ENCODE measurements around the gene PIP4K2C.
"Not testable (repeated sequence)": the region's sequence is repeated elsewhere in the genome, so short reads cannot be mapped to it uniquely, and the experiment has no call there.

Gene PIP4K2C

GRCh38 chr12:57586128-57586527 is 4.9 kb upstream of the PIP4K2C start:
- Histone ChIP-seq H3K9me2 (replicated peaks; ENCODE audit: insufficient read depth, low read length) (no peaks in the 10 kb centered on the region), H3K9ac (ENCODE audit: low read length) (no peak overlapping the region), H3K79me2 (ENCODE audit: low read length) (peaks cover under 1% of the 10 kb centered on the region; the same call in 1 of the 2 replicates), H3K36me3 (replicated peaks; ENCODE audit: insufficient read depth, low read length) (no peaks in the 10 kb centered on the region), H4K20me1 (ENCODE audit: insufficient read depth, low read length) (no peaks in the 10 kb centered on the region), H3K27ac (ENCODE audit: low read length) (no peak overlapping the region), H3K4me1 (ENCODE audit: low read length) (peaks cover 5% of the 10 kb centered on the region; the same call in 1 of the 2 replicates), H3K4me2 (ENCODE audit: low read depth, low read length) (no peak overlapping the region), H3K27me3 (replicated peaks; ENCODE audit: insufficient read depth, low read length) (peaks cover 32% of the 10 kb centered on the region), H3F3A (ENCODE audit: insufficient read depth, low read length) (0 out of 2 replicates have a peak, but pooled peaks cover 3% of the 10 kb centered on the region), H2AFZ (ENCODE audit: low read length) (no peak overlapping the region), H3K9me3 (replicated peaks; ENCODE audit: insufficient read depth, low read length) (no peaks in the 10 kb centered on the region), H3K4me3 (ENCODE audit: low read length) (no peak overlapping the region)
- TF ChIP-seq, protein P1, sequence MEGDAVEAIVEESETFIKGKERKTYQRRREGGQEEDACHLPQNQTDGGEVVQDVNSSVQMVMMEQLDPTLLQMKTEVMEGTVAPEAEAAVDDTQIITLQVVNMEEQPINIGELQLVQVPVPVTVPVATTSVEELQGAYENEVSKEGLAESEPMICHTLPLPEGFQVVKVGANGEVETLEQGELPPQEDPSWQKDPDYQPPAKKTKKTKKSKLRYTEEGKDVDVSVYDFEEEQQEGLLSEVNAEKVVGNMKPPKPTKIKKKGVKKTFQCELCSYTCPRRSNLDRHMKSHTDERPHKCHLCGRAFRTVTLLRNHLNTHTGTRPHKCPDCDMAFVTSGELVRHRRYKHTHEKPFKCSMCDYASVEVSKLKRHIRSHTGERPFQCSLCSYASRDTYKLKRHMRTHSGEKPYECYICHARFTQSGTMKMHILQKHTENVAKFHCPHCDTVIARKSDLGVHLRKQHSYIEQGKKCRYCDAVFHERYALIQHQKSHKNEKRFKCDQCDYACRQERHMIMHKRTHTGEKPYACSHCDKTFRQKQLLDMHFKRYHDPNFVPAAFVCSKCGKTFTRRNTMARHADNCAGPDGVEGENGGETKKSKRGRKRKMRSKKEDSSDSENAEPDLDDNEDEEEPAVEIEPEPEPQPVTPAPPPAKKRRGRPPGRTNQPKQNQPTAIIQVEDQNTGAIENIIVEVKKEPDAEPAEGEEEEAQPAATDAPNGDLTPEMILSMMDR (IDR thresholded peaks at IDR 0.05; ENCODE audit: low read length), result no peak
- TF ChIP-seq EZH2phosphoT487 (IDR thresholded peaks at IDR 0.05; ENCODE audit: low read length) (no peak), EZH2 (optimal IDR thresholded peaks at IDR 0.05; ENCODE audit: low read depth, low read length) (no peak)
- DNase-seq, result no peak

DNA sequence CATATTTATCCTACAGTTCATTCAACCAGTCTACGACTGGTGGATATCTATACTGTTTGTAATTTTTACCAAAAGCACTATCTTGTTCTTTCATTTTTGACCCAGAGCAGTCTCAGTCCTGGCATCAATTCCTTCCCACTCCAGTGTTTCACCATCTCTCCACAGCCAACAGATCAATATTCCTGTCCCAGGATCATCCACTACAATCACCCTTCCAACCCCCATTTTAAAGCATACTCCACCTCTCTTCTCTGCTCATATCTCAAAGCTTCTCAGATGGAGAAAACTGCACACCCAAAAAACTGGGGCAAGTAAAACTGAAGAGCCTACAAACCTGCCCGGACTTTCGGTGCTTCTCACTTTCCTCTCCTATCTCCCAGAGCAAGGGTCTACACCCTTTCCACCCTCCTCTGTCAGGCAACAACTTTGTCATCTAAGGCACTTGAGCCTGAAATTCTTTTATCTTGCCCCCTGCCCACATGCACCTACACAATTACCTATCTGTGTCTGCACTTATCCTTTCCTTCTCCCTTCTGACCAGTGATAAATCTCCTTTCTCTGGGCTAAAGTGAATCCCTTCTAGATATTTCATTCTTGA is 4.1 kb upstream of the PIP4K2C start:
- Histone ChIP-seq H3K4me1 (ENCODE audit: low read length) (peaks cover 7% of the 10 kb centered on the region; the same call in 1 of the 2 replicates), H3K27me3 (replicated peaks; ENCODE audit: insufficient read depth, low read length) (peaks cover 28% of the 10 kb centered on the region), H3K4me2 (ENCODE audit: low read depth, low read length) (no peak overlapping the region)

GRCh38 chr12:57588951-57589610 is 1.9 kb upstream of the PIP4K2C start:
- H3K4me3 ChIP-seq (ENCODE audit: low read length); H3K27ac ChIP-seq (ENCODE audit: low read length); H3K4me2 ChIP-seq (ENCODE audit: low read depth, low read length); H3K9ac ChIP-seq (ENCODE audit: low read length); H3K9me2 ChIP-seq (replicated peaks; ENCODE audit: insufficient read depth, low read length); H3K36me3 ChIP-seq (replicated peaks; ENCODE audit: insufficient read depth, low read length); H2AFZ ChIP-seq (ENCODE audit: low read length); DNase-seq; H3F3A ChIP-seq (ENCODE audit: insufficient read depth, low read length); H3K9me3 ChIP-seq (replicated peaks; ENCODE audit: insufficient read depth, low read length); H4K20me1 ChIP-seq (ENCODE audit: insufficient read depth, low read length): not testable (repeated sequence)
- H3K79me2 ChIP-seq (ENCODE audit: low read length), result peaks cover 23% of the 10 kb centered on the region
- peaks cover 22% of the 10 kb centered on the region; the same call in 1 of the 2 replicates for H3K27me3 ChIP-seq (replicated peaks; ENCODE audit: insufficient read depth, low read length)
- H3K4me1 ChIP-seq (ENCODE audit: low read length), result peaks cover 14% of the 10 kb centered on the region; the same call in 1 of the 2 replicates

More for the DNA sequence above, 4.1 kb upstream of the PIP4K2C start:
- Histone ChIP-seq H3K9me2 (replicated peaks; ENCODE audit: insufficient read depth, low read length) (no peaks in the 10 kb centered on the region), H2AFZ (ENCODE audit: low read length) (no peak overlapping the region), H3K9me3 (replicated peaks; ENCODE audit: insufficient read depth, low read length) (no peaks in the 10 kb centered on the region), H3K27ac (ENCODE audit: low read length) (no peak overlapping the region), H3K36me3 (replicated peaks; ENCODE audit: insufficient read depth, low read length) (no peaks in the 10 kb centered on the region), H3K4me3 (ENCODE audit: low read length) (no peak overlapping the region), H3K9ac (ENCODE audit: low read length) (no peak overlapping the region), H3K79me2 (ENCODE audit: low read length) (peaks cover 8% of the 10 kb centered on the region), H3F3A (ENCODE audit: insufficient read depth, low read length) (0 out of 2 replicates have a peak, but pooled peaks cover 3% of the 10 kb centered on the region), H4K20me1 (ENCODE audit: insufficient read depth, low read length) (no peaks in the 10 kb centered on the region)
- no peak for DNase-seq
- TF ChIP-seq, protein P1 (IDR thresholded peaks at IDR 0.05; ENCODE audit: low read length), result no peak
- TF ChIP-seq EZH2phosphoT487 (IDR thresholded peaks at IDR 0.05; ENCODE audit: low read length) (no peak), EZH2 (optimal IDR thresholded peaks at IDR 0.05; ENCODE audit: low read depth, low read length) (no peak)

Measured in MM.1S (cell line).